Ovary (tissue), 9 donors: ENCODE results near the gene LCN6. TPM values are rescaled to one million over a fixed set of nuclear protein-coding genes. Genes with fewer than 3 reads are reported as not detected.

Source experiments
- DNase-seq, 5 donors: peaks; one replicate each; pipeline ENCODE4 v3.0.0-alpha.2; 2019 to 2020
- H3K27ac ChIP-seq, 2 donors: fragments of 200-600 bp; one replicate each; pipeline versions ENCODE4 v1.5.1 to v1.8.0; 2019 to 2022
- H3K27me3 ChIP-seq: fragments of 200-600 bp; one replicate; pipeline ENCODE4 v1.8.0; 2022
- H3K36me3 ChIP-seq: fragments of 200-600 bp; sonication (generic); one replicate; pipeline ENCODE4 v1.5.1; 2019
- H3K4me1 ChIP-seq: one replicate; pipeline ENCODE4 v1.8.1; 2013; ENCODE audit warnings: mild to moderate bottlenecking, moderate library complexity; ENCODE audit not compliant: insufficient read depth
- H3K4me3 ChIP-seq: fragments of 200-600 bp; sonication (generic); one replicate; pipeline ENCODE4 v1.5.1; 2017
- H3K9me3 ChIP-seq, 2 donors: fragments of 200-600 bp in 1 of 2; sonication (generic) in 1 of 2; one replicate each; pipeline versions ENCODE4 v1.5.1 to v1.8.1; 2013 to 2019; ENCODE audit warnings: mild to moderate bottlenecking in 1 of 2, moderate library complexity in 1 of 2
- EP300 ChIP-seq: sonication (generic); formaldehyde crosslinking; IDR thresholded peaks from one replicate; pipeline ENCODE4 v1.6.1; 2017; ENCODE audit warnings: antibody characterized with exemption
- POLR2A ChIP-seq: fragments of 450-650 bp; IDR thresholded peaks from one replicate; pipeline ENCODE4 v1.6.1; 2017; ENCODE audit warnings: antibody characterized with exemption, mild to moderate bottlenecking, moderate library complexity
- WGBS, 3 donors: extraction: QIAGEN DNeasy Blood & Tissue Kit in 1 of 3; methylation state at CpG; one replicate each; pipeline versions ENCODE4 v1.1.5 to v1.1.7; 2013 to 2017; 5-methylcytosine and 5-hydroxymethylcytosine counted together
- intact Hi-C, 4 donors: fragments of 100-400 bp; cut with DNase I; formaldehyde crosslinking; loops; one replicate each; pipeline versions ENCODE4 v1.11.0 to v1.15.1; 2022 to 2023
- polyA plus RNA-seq, 2 donors: library from polyadenylated mRNA; stranded (reverse); fragments of 200-250 nt in 1 of 2; fragments of 350-450 nt in 1 of 2; fragmentation: Illumina TruSeq in 1 of 2; extraction: RNeasy Lipid Tissue Mini Kit (QIAGEN cat#74804) in 1 of 2; gene quantifications; one replicate each; pipeline ENCODE4 v1.2.3, GENCODE V29; 2013 to 2014
- total RNA-seq, 7 donors: library from RNA; depleted of rRNA in 2 of 7; stranded (reverse); fragments of >200 nt in 2 of 7; fragmentation: NEBNext Ultra II Directional in 3 of 7; extraction: Animal tissue kit (Norgen Biotek cat#: 25700) in 3 of 7; gene quantifications; one replicate each; pipeline versions ENCODE4 v1.1.0 to v1.2.4, GENCODE V29; 2016 to 2023
- TF ChIP-seq, protein P1 (sequence below), 3 donors: fragments of 450-650 bp in 2 of 3; fragments of 200-600 bp in 1 of 3; IDR thresholded peaks; one replicate each; pipeline versions ENCODE4 v1.5.1 to v1.8.0; 2016 to 2022; ENCODE audit warnings: antibody characterized with exemption in 3 of 3, mild to moderate bottlenecking in 1 of 3
- donor health status: DM: no; HTN: no; CAD: no; lungs with moderate emphysema.
- donor health status: DM: no; HTN: no; CAD: no.
- donor health status: Bipolar disorder and iron deficiency.
- donor health status: DM: yes; HTN: yes; CAD: no.
- donor health status: DM: no; HTN: no; CAD: no.
- donor health status: DM: yes; HTN: yes; CAD: no.

Gene LCN6
- total and polyA plus RNA-seq, 9 donors, result 1.6 to 59.3 (median 8.3) TPM

DNA sequence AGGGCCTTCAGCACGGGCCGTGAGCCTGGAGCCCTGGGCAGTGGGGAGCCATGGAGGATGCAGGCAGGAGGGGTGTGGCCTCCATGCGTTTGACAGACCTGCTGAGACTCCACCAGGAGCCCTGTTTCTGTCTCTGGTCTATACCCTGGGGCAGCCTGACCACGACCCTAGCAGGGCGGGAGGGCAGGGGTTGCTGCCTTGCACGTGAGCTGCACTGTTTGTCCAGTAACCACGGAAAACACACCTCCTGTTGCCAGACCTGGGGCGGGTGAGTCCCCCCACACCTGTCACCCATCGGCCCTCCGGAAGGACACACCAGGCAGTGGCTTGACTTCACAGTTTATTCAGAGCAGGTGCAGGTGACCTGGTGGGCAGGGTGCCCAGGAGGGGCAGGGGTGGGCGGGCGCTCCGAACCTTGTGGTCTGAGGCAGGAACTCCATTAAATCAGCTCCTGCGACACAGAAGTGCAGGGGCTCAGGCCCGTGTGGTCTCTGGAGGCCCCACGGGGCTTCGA, 5.8 kb upstream of the LCN6 start:
- H3K27ac ChIP-seq, result no peak overlapping the region
- intact Hi-C loops, result no loop called here
- no peak for DNase-seq
- TF ChIP-seq, protein P1, sequence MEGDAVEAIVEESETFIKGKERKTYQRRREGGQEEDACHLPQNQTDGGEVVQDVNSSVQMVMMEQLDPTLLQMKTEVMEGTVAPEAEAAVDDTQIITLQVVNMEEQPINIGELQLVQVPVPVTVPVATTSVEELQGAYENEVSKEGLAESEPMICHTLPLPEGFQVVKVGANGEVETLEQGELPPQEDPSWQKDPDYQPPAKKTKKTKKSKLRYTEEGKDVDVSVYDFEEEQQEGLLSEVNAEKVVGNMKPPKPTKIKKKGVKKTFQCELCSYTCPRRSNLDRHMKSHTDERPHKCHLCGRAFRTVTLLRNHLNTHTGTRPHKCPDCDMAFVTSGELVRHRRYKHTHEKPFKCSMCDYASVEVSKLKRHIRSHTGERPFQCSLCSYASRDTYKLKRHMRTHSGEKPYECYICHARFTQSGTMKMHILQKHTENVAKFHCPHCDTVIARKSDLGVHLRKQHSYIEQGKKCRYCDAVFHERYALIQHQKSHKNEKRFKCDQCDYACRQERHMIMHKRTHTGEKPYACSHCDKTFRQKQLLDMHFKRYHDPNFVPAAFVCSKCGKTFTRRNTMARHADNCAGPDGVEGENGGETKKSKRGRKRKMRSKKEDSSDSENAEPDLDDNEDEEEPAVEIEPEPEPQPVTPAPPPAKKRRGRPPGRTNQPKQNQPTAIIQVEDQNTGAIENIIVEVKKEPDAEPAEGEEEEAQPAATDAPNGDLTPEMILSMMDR (IDR thresholded peaks at IDR 0.05), result no peak
- TF ChIP-seq POLR2A (no peak), EP300 (no peak)
- 76 to 82% (median 76%) methylated on average over 17 of the region's 17 CpGs for WGBS, 3 donors
- H3K9me3 ChIP-seq, result no peaks in the 10 kb centered on the region
- H3K4me3 ChIP-seq, result no peak overlapping the region
- H3K36me3 ChIP-seq, result no peaks in the 10 kb centered on the region
- H3K27me3 ChIP-seq, result no peaks in the 10 kb centered on the region
- no peaks in the 10 kb centered on the region for H3K4me1 ChIP-seq

DNA sequence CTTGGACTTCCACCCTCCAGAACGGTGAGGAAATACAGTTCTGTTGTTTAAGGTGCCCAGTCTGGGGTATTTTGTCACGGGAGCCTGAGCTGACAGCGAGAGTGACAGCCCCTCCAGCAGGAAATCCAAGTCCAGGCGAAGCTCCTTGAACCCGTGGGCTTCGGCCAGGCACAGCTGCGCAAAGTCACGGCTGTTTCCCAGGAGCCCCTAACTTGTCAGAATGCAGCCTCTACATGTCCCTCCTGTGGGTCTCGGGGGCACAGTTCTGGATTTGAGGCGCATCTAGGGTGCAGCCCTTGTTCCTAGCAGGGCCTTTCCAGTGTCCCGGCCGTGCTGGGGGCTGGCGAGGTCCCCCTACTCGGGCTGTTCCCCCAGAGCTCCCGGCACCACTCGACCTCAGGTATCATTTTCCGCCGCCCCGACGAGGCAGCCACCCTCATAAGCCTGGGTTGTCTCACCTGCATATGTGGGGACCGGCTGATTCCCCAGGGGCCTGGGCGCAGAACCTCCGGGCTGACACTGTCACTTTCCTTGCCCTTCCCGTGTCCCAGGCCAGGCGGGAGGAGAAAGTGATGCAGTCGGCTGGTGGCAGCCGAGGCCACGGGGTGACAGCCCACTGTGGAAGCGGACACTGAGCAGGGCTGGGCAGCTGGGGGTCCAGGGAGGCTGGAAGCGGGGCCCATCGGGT, 5.2 kb upstream of the LCN6 start:
- H3K36me3 ChIP-seq, result no peaks in the 10 kb centered on the region
- H3K4me3 ChIP-seq, result no peak overlapping the region
- intact Hi-C loops, result no loop called here
- TF ChIP-seq EP300 (no peak), POLR2A (no peak)
- TF ChIP-seq, protein P1 (IDR thresholded peaks at IDR 0.05), result no peak
- no peak for DNase-seq
- H3K27me3 ChIP-seq, result no peaks in the 10 kb centered on the region
- no peaks in the 10 kb centered on the region for H3K9me3 ChIP-seq
- no peak overlapping the region for H3K27ac ChIP-seq
- H3K4me1 ChIP-seq, result no peaks in the 10 kb centered on the region
- 81 to 88% (median 87%) methylated on average over 29 to 31 of the region's 31 CpGs for WGBS, 3 donors

DNA sequence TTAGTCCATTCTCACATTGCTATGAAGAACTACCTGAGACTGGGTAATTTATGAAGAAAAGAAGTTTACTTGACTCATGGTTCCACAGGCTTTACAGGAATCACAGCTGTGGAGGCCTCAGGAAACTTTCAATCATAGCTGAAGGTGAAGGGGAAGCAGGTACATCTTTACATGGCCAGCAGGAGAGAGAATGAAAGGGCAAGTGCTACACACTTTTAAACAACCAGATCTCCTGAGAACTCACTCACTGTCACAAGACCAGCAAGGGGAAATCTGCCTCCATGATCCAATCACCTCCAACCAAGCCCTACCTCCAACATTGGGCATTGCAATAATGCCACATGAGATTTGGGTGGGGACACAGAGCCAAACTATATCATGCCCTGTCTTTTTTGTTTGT, 3.5 kb upstream of the LCN6 start:
- TF ChIP-seq POLR2A, result no peak
- no peak for TF ChIP-seq EP300
- TF ChIP-seq, protein P1 (IDR thresholded peaks at IDR 0.05), result no peak
- intact Hi-C loops, result no loop called here
- no peak overlapping the region for H3K4me3 ChIP-seq
- no peaks in the 10 kb centered on the region for H3K9me3 ChIP-seq
- H3K27me3 ChIP-seq, result no peaks in the 10 kb centered on the region
- no peak for DNase-seq
- H3K36me3 ChIP-seq, result no peaks in the 10 kb centered on the region
- H3K4me1 ChIP-seq, result no peaks in the 10 kb centered on the region
- H3K27ac ChIP-seq, result no peak overlapping the region

DNA sequence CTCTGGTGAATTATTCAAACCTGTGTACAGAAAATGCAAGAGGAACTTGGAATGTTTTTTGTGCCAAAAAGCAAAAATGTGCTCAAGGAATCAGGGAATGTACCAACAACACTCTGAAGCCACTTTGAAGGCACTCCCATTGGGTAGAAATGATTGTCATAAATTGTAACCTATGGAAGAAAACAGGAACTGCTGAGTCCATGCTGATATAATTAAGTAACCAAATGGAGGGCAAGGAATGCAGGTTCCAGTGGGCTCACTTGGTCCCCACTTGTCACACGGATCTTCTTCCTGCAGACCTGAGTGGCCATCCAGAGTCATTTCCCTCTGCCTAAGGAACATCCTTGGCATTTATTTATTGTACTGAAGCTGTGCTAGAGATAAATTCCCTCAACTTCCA, 2.9 kb upstream of the LCN6 start:
- WGBS, 3 donors, result 83 to 94% (median 84%) methylated on average over 1 of the region's 1 CpG
- no peak for DNase-seq
- TF ChIP-seq POLR2A, result no peak
- TF ChIP-seq, protein P1 (IDR thresholded peaks at IDR 0.05), result no peak
- TF ChIP-seq EP300, result no peak
- H3K27me3 ChIP-seq, result no peaks in the 10 kb centered on the region
- H3K4me1 ChIP-seq, result no peaks in the 10 kb centered on the region
- intact Hi-C loops, result no loop called here
- no peaks in the 10 kb centered on the region for H3K36me3 ChIP-seq
- no peak overlapping the region for H3K4me3 ChIP-seq
- H3K9me3 ChIP-seq, result no peaks in the 10 kb centered on the region
- H3K27ac ChIP-seq, result no peak overlapping the region
